HuH-7.5 (cell line): ENCODE measurements around the gene UNG.

ENCODE experiments used
- DNase-seq: peaks from one replicate; pipeline ENCODE4 v3.0.0; 2011; ENCODE audit warnings: low spot score

Gene UNG

GRCh38 chr12:109089683-109090082 is 7.7 kb upstream of the UNG start:
- no peak for DNase-seq

DNA sequence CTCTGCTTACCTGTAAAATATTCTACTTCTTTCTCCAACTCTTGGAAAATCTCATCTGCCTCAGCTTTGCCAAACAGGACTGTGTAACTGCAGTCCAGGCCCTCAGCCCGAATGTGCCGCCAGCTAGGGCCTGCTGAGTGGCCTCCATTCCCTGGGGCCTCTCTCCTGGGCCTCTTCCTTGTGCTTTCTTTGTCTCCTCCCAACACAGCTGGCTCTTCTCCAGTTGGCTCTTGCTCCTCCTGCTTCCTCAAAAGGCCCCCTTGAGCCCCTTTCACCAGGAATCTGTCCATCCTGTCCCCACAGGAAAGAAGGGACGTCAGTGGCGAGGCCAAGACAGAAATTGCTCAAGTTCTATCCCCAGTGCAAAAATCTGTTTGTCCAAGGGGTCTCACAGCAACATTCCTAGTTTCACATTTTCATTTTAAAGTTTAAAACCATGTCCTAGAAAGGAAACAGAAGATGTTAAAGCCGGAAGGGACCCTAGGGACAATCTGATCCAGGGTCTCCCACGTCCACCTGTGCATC is 4.8 kb upstream of the UNG start:
- no peak for DNase-seq

- DNase-seq = peak; percentile 81
Measured at GRCh38 chr12:109093022-109093918, 4.1 kb upstream of the UNG start, which contains the start of gene ALKBH2. ALKBH2 (minus strand) TSS chr12:109093472; CDS start chr12:109092786, 686 bp downstream.

- no peak for DNase-seq
Measured at GRCh38 chr12:109097140-109097434, 310 bp upstream of the UNG start.

- DNase-seq = no peak
Measured at GRCh38 chr12:109098183-109098604, 797 bp downstream of the UNG start.

GRCh38 chr12:109098651-109099050 is 1.3 kb downstream of the UNG start:
- no peak for DNase-seq

DNA sequence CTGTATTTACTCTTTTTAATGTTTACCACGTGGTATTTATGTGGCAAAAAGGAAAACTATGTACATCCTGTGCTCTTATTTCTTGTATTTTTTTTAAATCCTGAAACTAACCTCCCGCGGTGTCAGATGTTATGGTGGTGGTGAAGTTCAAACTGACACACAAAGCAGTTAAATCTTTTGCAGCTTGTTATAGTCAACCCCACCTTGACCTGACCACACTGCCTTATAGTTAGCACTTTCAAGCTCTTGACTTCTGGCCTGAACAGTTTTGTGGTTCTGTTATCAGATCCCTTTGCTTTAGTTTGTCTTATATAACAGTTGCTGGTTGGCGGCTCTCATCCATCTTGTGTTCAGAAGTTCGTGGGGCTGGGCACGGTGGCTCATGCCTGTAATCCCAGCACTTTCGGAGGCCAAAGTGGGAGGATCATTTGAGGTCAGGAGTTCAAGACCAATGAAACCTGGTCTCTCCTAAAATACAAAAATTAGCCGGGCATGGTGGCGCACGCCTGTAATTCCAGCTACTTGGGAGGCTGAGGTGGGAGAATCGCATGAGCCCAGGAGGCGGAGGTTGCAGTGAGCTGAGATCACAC is 2.1 kb downstream of the UNG start:
- DNase-seq = no peak

GRCh38 chr12:109100741-109101140 is 3.3 kb downstream of the UNG start:
- DNase-seq = no peak

DNA sequence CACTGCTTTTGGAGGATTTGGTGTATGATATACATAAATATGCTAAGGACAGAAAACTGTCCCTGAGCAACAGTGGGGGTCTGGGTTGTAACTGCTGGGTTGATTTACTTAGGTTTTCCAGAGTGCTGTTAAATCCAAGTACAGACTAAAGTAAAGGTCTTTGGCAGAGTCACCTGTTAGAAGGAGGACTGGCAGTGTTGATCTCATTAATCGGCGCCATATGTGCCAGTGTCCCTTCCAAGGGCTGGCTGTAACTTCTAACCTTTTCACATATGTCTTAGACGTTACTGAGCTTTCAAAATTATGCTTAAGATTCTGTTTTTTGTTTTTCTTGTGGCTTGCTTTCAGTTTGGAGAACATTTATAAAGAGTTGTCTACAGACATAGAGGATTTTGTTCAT is 5.1 kb downstream of the UNG start:
- no peak for DNase-seq

DNA sequence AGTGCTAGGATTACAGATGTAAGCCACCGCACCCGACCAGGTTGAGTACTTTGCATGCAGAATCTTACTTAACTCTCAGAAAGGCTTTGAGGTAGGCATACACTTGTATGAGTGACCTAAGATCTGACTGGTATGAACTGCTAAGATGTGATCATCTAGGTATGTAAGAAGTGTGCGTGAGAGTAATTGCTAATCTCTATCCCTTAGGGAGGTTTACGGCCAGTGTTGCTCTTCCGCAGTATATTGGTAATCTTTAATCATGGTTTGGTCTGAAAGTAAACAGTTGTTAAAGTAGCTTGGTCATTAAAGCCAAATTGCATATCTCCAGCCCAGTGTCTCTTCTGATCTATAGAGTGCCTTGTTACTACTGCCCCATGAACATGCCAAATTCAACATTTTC is 7.8 kb downstream of the UNG start:
- no peak for DNase-seq

- DNase-seq = no peak
Measured at GRCh38 chr12:109109746-109110350, 12.5 kb downstream of the UNG start.

- peak; percentile 46 for DNase-seq
Measured at GRCh38 chr12:109110988-109111495, 13.6 kb downstream of the UNG start.

DNA sequence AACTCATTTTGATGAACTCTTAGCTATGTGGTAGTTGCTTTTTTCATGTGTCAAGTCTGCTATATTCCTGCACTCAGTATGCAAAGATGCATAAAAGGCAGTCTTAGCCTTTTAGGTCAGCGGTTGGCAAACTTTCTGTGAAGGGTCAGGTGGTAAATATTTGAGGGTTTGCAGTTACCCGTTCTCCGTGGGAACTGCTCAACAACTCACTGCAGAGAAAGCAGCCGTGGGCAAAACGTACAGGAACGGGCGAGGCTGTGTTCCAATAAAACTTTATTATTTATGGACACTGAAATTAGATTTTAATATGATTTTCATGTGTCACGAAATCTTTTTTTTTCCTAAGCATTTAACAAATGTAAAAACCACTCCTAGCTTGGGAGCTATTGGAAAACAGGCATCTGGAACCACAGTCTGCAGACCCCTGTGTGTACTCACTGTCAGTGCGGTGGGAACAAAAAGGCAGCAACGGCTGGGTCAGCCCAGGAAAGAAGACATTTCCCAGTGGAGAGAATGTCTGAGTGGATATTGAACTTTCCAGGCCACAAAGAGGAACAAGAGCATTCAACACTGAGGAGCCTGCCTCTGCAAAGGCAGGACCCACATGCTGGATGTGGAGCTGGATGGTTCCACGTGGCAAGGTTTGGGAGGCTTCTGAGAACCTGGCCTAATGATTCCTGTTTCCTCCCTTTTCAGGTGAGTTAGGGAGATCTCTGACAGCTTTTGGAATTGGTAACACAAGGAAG is 15.5 kb downstream of the UNG start:
- no peak for DNase-seq

- DNase-seq = no peak
Measured at GRCh38 chr12:109113661-109114321, 16.4 kb downstream of the UNG start.

GRCh38 chr12:109114644-109115043 is 17.2 kb downstream of the UNG start:
- DNase-seq = no peak

DNA sequence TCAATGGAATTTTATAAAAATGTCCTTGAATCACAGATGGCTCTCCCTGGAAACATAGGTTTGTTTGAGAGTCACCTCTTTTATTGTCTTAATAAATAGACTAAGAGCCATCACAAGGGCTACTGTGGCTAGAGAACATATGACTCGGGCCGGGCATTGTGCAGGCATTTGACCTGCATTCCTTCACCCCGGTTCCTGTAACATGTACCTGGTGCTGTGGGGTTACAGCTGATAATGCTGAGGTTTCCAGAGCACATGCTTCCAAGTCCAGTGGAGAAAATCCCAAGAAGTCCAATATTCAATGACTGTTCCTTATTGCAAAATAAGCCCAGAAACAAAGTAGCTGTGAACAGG is 18.0 kb downstream of the UNG start:
- no peak for DNase-seq

DNA sequence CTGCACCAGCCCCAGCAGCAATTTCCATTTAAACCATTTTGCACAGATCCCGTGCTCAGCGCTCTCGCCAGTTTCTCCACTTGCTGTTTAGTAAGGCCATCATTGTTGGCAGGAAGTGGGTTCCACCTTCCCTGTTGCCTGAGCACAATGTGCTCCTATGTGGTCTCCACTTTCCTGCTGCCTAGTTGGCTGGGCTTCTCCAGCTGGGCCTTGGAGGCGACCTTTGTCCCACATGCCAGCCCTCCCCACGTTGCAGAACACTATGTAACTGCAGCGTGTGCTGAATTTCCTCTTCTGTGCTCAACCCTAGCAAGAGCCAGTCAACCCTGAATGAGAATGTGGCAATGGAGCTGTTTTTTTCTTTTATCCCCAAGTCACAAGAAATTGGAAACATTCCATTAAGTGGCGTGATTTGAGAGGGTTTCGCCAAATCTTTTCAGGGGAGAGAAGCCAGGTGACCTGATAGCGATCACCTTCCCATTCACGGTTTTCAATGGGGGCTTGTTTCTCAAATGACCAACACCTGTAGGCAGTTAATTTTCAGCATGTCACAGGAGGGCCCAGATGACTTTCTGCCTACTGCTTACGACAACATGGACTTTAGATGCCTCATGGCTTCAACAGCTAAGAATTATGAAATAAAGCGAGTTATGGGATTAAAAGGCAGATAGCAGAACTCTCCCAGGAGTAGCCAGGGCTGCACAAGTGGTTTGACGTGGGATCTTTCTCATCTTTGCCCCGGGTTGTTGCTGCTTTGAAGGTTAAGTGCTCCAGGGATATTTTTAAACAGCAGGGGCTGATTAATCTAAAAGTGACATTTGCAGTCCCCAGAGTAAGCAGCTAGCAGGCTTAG is 18.6 kb downstream of the UNG start, which contains the start of gene ACACB:
Gene ACACB, plus strand, starts transcription at position 830 of the 853 bp plus-strand sequence. CDS start 22,819 bp downstream, outside the sequence.
- peak; percentile 45 for DNase-seq

- no peak for DNase-seq
Measured at GRCh38 chr12:109116611-109116949, 19.2 kb downstream of the UNG start.

GRCh38 chr12:109120095-109120494 is 22.7 kb downstream of the UNG start:
- DNase-seq = no peak

- DNase-seq = no peak
Measured at GRCh38 chr12:109120557-109120956, 23.2 kb downstream of the UNG start.
